Measurements from ENCODE around the gene ERCC6L2. TPM values are rescaled to one million over a fixed set of nuclear protein-coding genes. Genes with fewer than 3 reads are reported as not detected.

The ERCC6L2 gene
- total RNA-seq, 1 donor from 2014 or later, result 35.8 TPM

GRCh38 chr9:95979446-95979845, 104.0 kb downstream of the ERCC6L2 start:
- Mint-ChIP-seq H3K4me1 (ENCODE audit: low read depth) (no peaks in the 10 kb centered on the region), H3K4me3 (ENCODE audit: unreplicated experiment) (no peak overlapping the region), H3K9me3 (ENCODE audit: low read depth) (no peaks in the 10 kb centered on the region), H3K27ac (ENCODE audit: unreplicated experiment) (no peak overlapping the region), H3K27me3 (ENCODE audit: low read depth) (no peaks in the 10 kb centered on the region), H3K36me3 (ENCODE audit: low read depth) (peaks cover 23% of the 10 kb centered on the region)
- TF ChIP-seq CTCF (IDR thresholded peaks at IDR 0.05), result no peak
- DNase-seq (ENCODE audit: low spot score), result no peak

- no peak for DNase-seq (ENCODE audit: low spot score)
- Mint-ChIP-seq H3K4me3 (ENCODE audit: unreplicated experiment) (no peak overlapping the region), H3K9me3 (ENCODE audit: low read depth) (no peaks in the 10 kb centered on the region), H3K36me3 (ENCODE audit: low read depth) (peaks cover 24% of the 10 kb centered on the region), H3K27me3 (ENCODE audit: low read depth) (no peaks in the 10 kb centered on the region), H3K4me1 (ENCODE audit: low read depth) (no peaks in the 10 kb centered on the region), H3K27ac (ENCODE audit: unreplicated experiment) (no peak overlapping the region)
- no peak for TF ChIP-seq CTCF (IDR thresholded peaks at IDR 0.05)
Observed at GRCh38 chr9:95980262-95981125, 105.0 kb downstream of the ERCC6L2 start.

GRCh38 chr9:95981761-95982390, 106.4 kb downstream of the ERCC6L2 start:
- Mint-ChIP-seq H3K4me3 (ENCODE audit: unreplicated experiment) (no peak overlapping the region), H3K36me3 (ENCODE audit: low read depth) (peaks cover 28% of the 10 kb centered on the region), H3K27me3 (ENCODE audit: low read depth) (no peaks in the 10 kb centered on the region), H3K9me3 (ENCODE audit: low read depth) (no peaks in the 10 kb centered on the region), H3K27ac (ENCODE audit: unreplicated experiment) (no peak overlapping the region), H3K4me1 (ENCODE audit: low read depth) (no peaks in the 10 kb centered on the region)
- no peak for TF ChIP-seq CTCF (IDR thresholded peaks at IDR 0.05)
- DNase-seq (ENCODE audit: low spot score), result no peak

- H3K27ac Mint-ChIP-seq (ENCODE audit: unreplicated experiment), result no peak overlapping the region
- no peaks in the 10 kb centered on the region for H3K27me3 Mint-ChIP-seq (ENCODE audit: low read depth)
- no peak overlapping the region for H3K4me3 Mint-ChIP-seq (ENCODE audit: unreplicated experiment)
- no peak for TF ChIP-seq CTCF (IDR thresholded peaks at IDR 0.05)
- H3K36me3 Mint-ChIP-seq (ENCODE audit: low read depth), result peaks cover 24% of the 10 kb centered on the region
- no peaks in the 10 kb centered on the region for H3K9me3 Mint-ChIP-seq (ENCODE audit: low read depth)
- DNase-seq (ENCODE audit: low spot score), result no peak
- H3K4me1 Mint-ChIP-seq (ENCODE audit: low read depth), result no peaks in the 10 kb centered on the region
Observed at GRCh38 chr9:95985440-95986055, 110.1 kb downstream of the ERCC6L2 start.

GRCh38 chr9:95989297-95989696, 113.8 kb downstream of the ERCC6L2 start:
- no peak overlapping the region for H3K4me3 Mint-ChIP-seq (ENCODE audit: unreplicated experiment)
- H3K9me3 Mint-ChIP-seq (ENCODE audit: low read depth), result no peaks in the 10 kb centered on the region
- DNase-seq (ENCODE audit: low spot score), result no peak
- TF ChIP-seq CTCF (IDR thresholded peaks at IDR 0.05), result no peak
- H3K27me3 Mint-ChIP-seq (ENCODE audit: low read depth), result no peaks in the 10 kb centered on the region
- no peaks in the 10 kb centered on the region for H3K4me1 Mint-ChIP-seq (ENCODE audit: low read depth)
- peaks cover 16% of the 10 kb centered on the region for H3K36me3 Mint-ChIP-seq (ENCODE audit: low read depth)
- H3K27ac Mint-ChIP-seq (ENCODE audit: unreplicated experiment), result no peak overlapping the region

All from chondrocyte (in vitro differentiated cells).